Thyroid gland (tissue), 4 donors: ENCODE measurements around the gene DGKQ. TPM values are rescaled to one million over a fixed set of nuclear protein-coding genes. Genes with fewer than 3 reads are reported as not detected.

Experiments
- DNase-seq, 2 donors: peaks; one replicate each; pipeline ENCODE4 v3.0.0-alpha.2; 2019
- H3K27ac ChIP-seq, 3 donors: fragments of 200-600 bp; sonication (generic); 1 replicate in 2 of 3; 2 replicates in 1 of 3; pipeline ENCODE4 v1.5.1; 2016 to 2019; ENCODE audit warnings: mild to moderate bottlenecking in 1 of 3, moderate library complexity in 1 of 3
- H3K27me3 ChIP-seq: fragments of 200-600 bp; sonication (generic); one replicate; pipeline ENCODE4 v1.5.1; 2019
- H3K36me3 ChIP-seq, 2 donors: fragments of 200-600 bp; sonication (generic); one replicate each; pipeline ENCODE4 v1.5.1; 2016 to 2019
- H3K4me1 ChIP-seq, 2 donors: fragments of 200-600 bp; sonication (generic); one replicate each; pipeline ENCODE4 v1.5.1; 2017 to 2019
- H3K4me3 ChIP-seq, 3 donors: fragments of 200-600 bp; sonication (generic); replicated peaks in 1 of 3; 1 replicate in 2 of 3; 2 replicates in 1 of 3; pipeline ENCODE4 v1.5.1; 2016; ENCODE audit warnings: mild to moderate bottlenecking in 1 of 3
- H3K9me3 ChIP-seq: fragments of 200-600 bp; sonication (generic); one replicate; pipeline ENCODE4 v1.5.1; 2017
- POLR2A ChIP-seq, 2 donors: fragments of 450-650 bp; IDR thresholded peaks; one replicate each; pipeline ENCODE4 v1.6.1; 2017; ENCODE audit warnings: antibody characterized with exemption in 2 of 2, mild to moderate bottlenecking in 2 of 2, moderate library complexity in 1 of 2
- WGBS, 2 donors: methylation state at CpG; one replicate each; pipeline ENCODE4 v1.1.5; 2017; 5-methylcytosine and 5-hydroxymethylcytosine counted together
- intact Hi-C: fragments of 100-400 bp; cut with DNase I; formaldehyde crosslinking; loops from one replicate; pipeline ENCODE4 v1.15.1; 2023
- total RNA-seq, 4 donors: library from RNA; depleted of rRNA; stranded (reverse); fragments of >200 nt; gene quantifications; one replicate each; pipeline ENCODE4 v1.2.3, GENCODE V29; 2016
- TF ChIP-seq, protein P1 (sequence below), 6 experiments: fragments of 200-600 bp in 3 of 6; fragments of 450-650 bp in 3 of 6; sonication (generic) in 3 of 6; IDR thresholded peaks; one replicate each; pipeline ENCODE4 v1.5.1; 2016 to 2019; ENCODE audit warnings: antibody characterized with exemption in 6 of 6, mild to moderate bottlenecking in 2 of 6, inconsistent platforms in 1 of 6, moderate library complexity in 1 of 6

Gene DGKQ
- total RNA-seq, 4 donors from 2014 or later, result 10.2 to 17.0 (median 11.6) TPM

- intact Hi-C loops, result no loop called here
These were observed 55.4 kb downstream of the DGKQ start for GRCh38 chr4:917992-918391.

GRCh38 chr4:917466-917865 lies 55.9 kb downstream of the DGKQ start:
- Histone ChIP-seq H3K4me3 (no peak overlapping the region), H3K4me1 (no peaks in the 10 kb centered on the region), H3K9me3 (no peaks in the 10 kb centered on the region), H3K36me3 (no peaks in the 10 kb centered on the region), H3K27me3 (no peaks in the 10 kb centered on the region), H3K27ac (no peak overlapping the region)
- TF ChIP-seq POLR2A (IDR thresholded peaks at IDR 0.05), result no peak
- TF ChIP-seq, protein P1, sequence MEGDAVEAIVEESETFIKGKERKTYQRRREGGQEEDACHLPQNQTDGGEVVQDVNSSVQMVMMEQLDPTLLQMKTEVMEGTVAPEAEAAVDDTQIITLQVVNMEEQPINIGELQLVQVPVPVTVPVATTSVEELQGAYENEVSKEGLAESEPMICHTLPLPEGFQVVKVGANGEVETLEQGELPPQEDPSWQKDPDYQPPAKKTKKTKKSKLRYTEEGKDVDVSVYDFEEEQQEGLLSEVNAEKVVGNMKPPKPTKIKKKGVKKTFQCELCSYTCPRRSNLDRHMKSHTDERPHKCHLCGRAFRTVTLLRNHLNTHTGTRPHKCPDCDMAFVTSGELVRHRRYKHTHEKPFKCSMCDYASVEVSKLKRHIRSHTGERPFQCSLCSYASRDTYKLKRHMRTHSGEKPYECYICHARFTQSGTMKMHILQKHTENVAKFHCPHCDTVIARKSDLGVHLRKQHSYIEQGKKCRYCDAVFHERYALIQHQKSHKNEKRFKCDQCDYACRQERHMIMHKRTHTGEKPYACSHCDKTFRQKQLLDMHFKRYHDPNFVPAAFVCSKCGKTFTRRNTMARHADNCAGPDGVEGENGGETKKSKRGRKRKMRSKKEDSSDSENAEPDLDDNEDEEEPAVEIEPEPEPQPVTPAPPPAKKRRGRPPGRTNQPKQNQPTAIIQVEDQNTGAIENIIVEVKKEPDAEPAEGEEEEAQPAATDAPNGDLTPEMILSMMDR (IDR thresholded peaks at IDR 0.05), result no peak
- WGBS, 2 donors, result 96% methylated on average over 7 of the region's 7 CpGs
- intact Hi-C loops, result no loop called here
- DNase-seq, result no peak

More at GRCh38 chr4:917992-918391, 55.4 kb downstream of the DGKQ start:
- Histone ChIP-seq H3K4me1 (no peaks in the 10 kb centered on the region), H3K27me3 (no peaks in the 10 kb centered on the region), H3K9me3 (no peaks in the 10 kb centered on the region), H3K4me3 (no peak overlapping the region), H3K36me3 (no peaks in the 10 kb centered on the region), H3K27ac (no peak overlapping the region)
- DNase-seq, result no peak
- TF ChIP-seq, protein P1 (IDR thresholded peaks at IDR 0.05), result no peak
- no peak for TF ChIP-seq POLR2A (IDR thresholded peaks at IDR 0.05)
- 94 to 98% methylated on average over 2 of the region's 2 CpGs for WGBS, 2 donors

DNA sequence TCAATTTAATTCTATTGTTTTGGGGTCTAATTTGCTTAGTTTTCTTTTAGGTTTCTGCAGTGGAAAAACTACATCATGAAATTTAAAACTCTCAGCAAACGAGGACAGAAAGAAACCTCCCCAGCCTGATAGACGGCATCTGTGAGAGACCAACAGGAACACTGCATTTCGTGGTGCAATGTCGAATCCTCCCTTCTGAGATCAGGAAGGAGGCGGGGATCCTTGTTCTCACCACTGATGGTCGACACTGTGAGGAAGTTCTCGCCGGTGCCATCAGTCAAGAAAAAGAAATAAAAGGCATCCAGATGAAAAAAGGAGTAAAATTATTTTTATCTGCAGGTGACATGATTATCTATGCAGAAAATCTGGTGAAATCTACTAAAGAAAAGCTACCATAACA lies 57.8 kb downstream of the DGKQ start:
- 58 to 60% methylated on average over 8 of the region's 8 CpGs for WGBS, 2 donors
- H3K4me3 ChIP-seq, result no peak overlapping the region
- H3K27ac ChIP-seq, result no peak overlapping the region

GRCh38 chr4:915041-915474 lies 58.3 kb downstream of the DGKQ start:
- Histone ChIP-seq H3K4me1 (no peaks in the 10 kb centered on the region), H3K4me3 (no peak overlapping the region), H3K36me3 (peaks cover 8 to 19% of the 10 kb centered on the region in 2 donors), H3K9me3 (no peaks in the 10 kb centered on the region), H3K27ac (no peak overlapping the region), H3K27me3 (no peaks in the 10 kb centered on the region)
- WGBS, 2 donors, result 70 to 84% methylated on average over 12 to 17 of the region's 20 CpGs
- intact Hi-C loops, result no loop called here
- TF ChIP-seq POLR2A (IDR thresholded peaks at IDR 0.05), result no peak
- TF ChIP-seq, protein P1 (IDR thresholded peaks at IDR 0.05), result no peak
- DNase-seq, result peak in 1 of 2 donors; percentile 0

More for the DNA sequence above, 57.8 kb downstream of the DGKQ start:
- Histone ChIP-seq H3K36me3 (peaks cover 8 to 18% of the 10 kb centered on the region in 2 donors), H3K4me1 (no peaks in the 10 kb centered on the region), H3K9me3 (no peaks in the 10 kb centered on the region), H3K27me3 (no peaks in the 10 kb centered on the region)
- DNase-seq, result no peak
- TF ChIP-seq, protein P1 (IDR thresholded peaks at IDR 0.05), result no peak
- no peak for TF ChIP-seq POLR2A (IDR thresholded peaks at IDR 0.05)
- intact Hi-C loops, result no loop called here

- Histone ChIP-seq H3K27me3 (no peaks in the 10 kb centered on the region), H3K36me3 (peaks cover 8 to 19% of the 10 kb centered on the region in 2 donors), H3K4me1 (no peaks in the 10 kb centered on the region), H3K27ac (no peak overlapping the region), H3K4me3 (no peak overlapping the region), H3K9me3 (no peaks in the 10 kb centered on the region)
- TF ChIP-seq POLR2A (IDR thresholded peaks at IDR 0.05), result no peak
- TF ChIP-seq, protein P1 (IDR thresholded peaks at IDR 0.05), result no peak
- intact Hi-C loops, result no loop called here
- no peak for DNase-seq
- 60 to 88% methylated on average over 1 to 5 of the region's 21 CpGs for WGBS, 2 donors
These were observed 58.8 kb downstream of the DGKQ start for GRCh38 chr4:914531-914930.
